Neuronal stem cell (in vitro differentiated cells): ENCODE data around the gene HOXA3.

Experiments
- DNase-seq: peaks from one replicate; pipeline ENCODE4 v3.0.0-alpha.2; 2013; ENCODE audit warnings: low spot score
- H2AFZ ChIP-seq: one replicate; pipeline ENCODE4 v1.6.1; 2013; ENCODE audit warnings: mild to moderate bottlenecking, low read length, inconsistent platforms
- H2AK5ac ChIP-seq: 2 replicates; pipeline ENCODE4 v1.6.1; 2013; ENCODE audit warnings: low read depth, mild to moderate bottlenecking, inconsistent platforms, low read length, moderate library complexity, mixed read lengths
- H2BK120ac ChIP-seq: 2 replicates; pipeline ENCODE4 v1.6.1; 2013; ENCODE audit warnings: low read depth, mild to moderate bottlenecking, inconsistent platforms, low read length, moderate library complexity, mixed read lengths
- H2BK12ac ChIP-seq: one replicate; pipeline ENCODE4 v1.6.1; 2013; ENCODE audit warnings: low read length, inconsistent platforms
- H2BK15ac ChIP-seq: 2 replicates; pipeline ENCODE4 v1.6.1; 2013; ENCODE audit warnings: mild to moderate bottlenecking, low read length, inconsistent platforms, mixed read lengths
- H2BK5ac ChIP-seq: one replicate; pipeline ENCODE4 v1.6.1; 2013; ENCODE audit warnings: inconsistent platforms, mild to moderate bottlenecking, low read length, moderate library complexity
- H3K14ac ChIP-seq: one replicate; pipeline ENCODE4 v1.6.1; 2013; ENCODE audit warnings: low read length, inconsistent platforms
- H3K18ac ChIP-seq: 2 replicates; pipeline ENCODE4 v1.6.1; 2013; ENCODE audit warnings: low read length, inconsistent platforms
- H3K23ac ChIP-seq: 2 replicates; pipeline ENCODE4 v1.6.1; 2013; ENCODE audit warnings: low read depth, mild to moderate bottlenecking, mixed read lengths, low read length, inconsistent platforms; ENCODE audit not compliant: poor library complexity
- H3K27ac ChIP-seq: replicated peaks from 3 replicates; pipeline ENCODE4 v1.5.1; 2013; ENCODE audit warnings: low read length, inconsistent platforms
- H3K27me3 ChIP-seq, 3 experiments: 2 replicates each; pipeline ENCODE4 v1.6.1; 2013; ENCODE audit warnings: low read length in 3 of 3, mild to moderate bottlenecking in 2 of 3, inconsistent platforms in 1 of 3, low read depth in 1 of 3, mixed read lengths in 1 of 3, moderate library complexity in 1 of 3; ENCODE audit not compliant: control insufficient read depth in 3 of 3, insufficient read depth in 3 of 3
- H3K36me3 ChIP-seq, 2 donors: replicated peaks in 1 of 2; 2 replicates each; pipeline ENCODE4 v1.6.1; 2013; ENCODE audit warnings: low read length in 2 of 2; ENCODE audit not compliant: control insufficient read depth in 2 of 2, insufficient read depth in 2 of 2
- H3K4ac ChIP-seq: 2 replicates; pipeline ENCODE4 v1.6.1; 2013; ENCODE audit warnings: inconsistent platforms, mild to moderate bottlenecking, low read length, moderate library complexity
- H3K4me1 ChIP-seq, 2 donors: 1 replicate in 1 of 2; 2 replicates in 1 of 2; pipeline ENCODE4 v1.6.1; 2013; ENCODE audit warnings: low read length in 2 of 2, low read depth in 1 of 2; ENCODE audit not compliant: control insufficient read depth in 2 of 2, insufficient read depth in 1 of 2
- H3K4me2 ChIP-seq: one replicate; pipeline ENCODE4 v1.6.1; 2013; ENCODE audit warnings: mild to moderate bottlenecking, low read length, inconsistent platforms; ENCODE audit not compliant: insufficient read depth, poor library complexity, severe bottlenecking
- H3K4me3 ChIP-seq, 2 donors: 2 replicates each; pipeline ENCODE4 v1.5.1; 2013; ENCODE audit warnings: low read length in 2 of 2, mild to moderate bottlenecking in 2 of 2, inconsistent platforms in 1 of 2, moderate library complexity in 1 of 2
- H3K79me1 ChIP-seq: one replicate; pipeline ENCODE4 v1.6.1; 2013; ENCODE audit warnings: low read depth, mild to moderate bottlenecking, inconsistent platforms, low read length, moderate library complexity
- H3K9ac ChIP-seq: one replicate; pipeline ENCODE4 v1.6.1; 2013; ENCODE audit warnings: mild to moderate bottlenecking, low read depth, low read length, inconsistent platforms; ENCODE audit not compliant: poor library complexity
- H3K9me3 ChIP-seq, 2 donors: replicated peaks in 1 of 2; 2 replicates each; pipeline versions ENCODE3 to v1.6.1; 2013; ENCODE audit warnings: low read length in 2 of 2, mild to moderate bottlenecking in 2 of 2, inconsistent platforms in 1 of 2, low read depth in 1 of 2, mixed read lengths in 1 of 2, moderate library complexity in 1 of 2; ENCODE audit not compliant: control insufficient read depth in 2 of 2, insufficient read depth in 1 of 2
- H4K8ac ChIP-seq: one replicate; pipeline ENCODE4 v1.6.1; 2013; ENCODE audit warnings: low read depth, mild to moderate bottlenecking, inconsistent platforms, low read length, moderate library complexity
- H4K91ac ChIP-seq: one replicate; pipeline ENCODE4 v1.6.1; 2013; ENCODE audit warnings: low read length, low read depth, mild to moderate bottlenecking, inconsistent platforms; ENCODE audit not compliant: poor library complexity
- WGBS, 2 donors: extraction: QIAGEN DNeasy Blood & Tissue Kit; methylation state at CpG; one replicate each; pipeline ENCODE4 v1.1.7; 2013; ENCODE audit warnings: missing lambda C conversion rate in 2 of 2, mixed read lengths in 1 of 2; ENCODE audit not compliant: insufficient read length in 2 of 2, insufficient replicate concordance in 1 of 2; ENCODE audit errors: extremely low coverage in 2 of 2; 5-methylcytosine and 5-hydroxymethylcytosine counted together

Gene HOXA3

GRCh38 chr7:27180431-27181420 lies 28.3 kb upstream of the HOXA3 start:
- no peak overlapping the region for H3K27ac ChIP-seq
- DNase-seq, result no peak
- no CpG with 5 or more reads among the region's 12 CpGs for WGBS, 2 donors
- peaks cover 59 to 99% (median 96%) of the 10 kb centered on the region in 3 experiments for H3K27me3 ChIP-seq
- H3K4ac ChIP-seq, result no peak overlapping the region
- no peak overlapping the region for H3K9ac ChIP-seq
- H3K79me1 ChIP-seq, result no peaks in the 10 kb centered on the region
- no peak overlapping the region for H2AFZ ChIP-seq
- H2BK12ac ChIP-seq, result no peak overlapping the region
- H3K9me3 ChIP-seq, result peaks cover 2 to 11% of the 10 kb centered on the region in 2 donors
- no peak overlapping the region for H3K23ac ChIP-seq
- H2BK5ac ChIP-seq, result no peak overlapping the region
- H2BK120ac ChIP-seq, result no peak overlapping the region
- H2AK5ac ChIP-seq, result no peak overlapping the region
- H4K8ac ChIP-seq, result no peak overlapping the region
- peaks cover 0 to 3% of the 10 kb centered on the region in 2 donors for H3K4me1 ChIP-seq
- no peak overlapping the region for H4K91ac ChIP-seq
- no peak overlapping the region for H3K14ac ChIP-seq
- no peak overlapping the region for H3K4me3 ChIP-seq
- H3K36me3 ChIP-seq, result no peaks in the 10 kb centered on the region
- no peak overlapping the region for H3K4me2 ChIP-seq
- no peak overlapping the region for H2BK15ac ChIP-seq
- H3K18ac ChIP-seq, result no peak overlapping the region

GRCh38 chr7:27179503-27180430 lies 27.4 kb upstream of the HOXA3 start:
- Histone ChIP-seq H2BK5ac (no peak overlapping the region), H2BK120ac (no peak overlapping the region), H2AK5ac (no peak overlapping the region), H3K4ac (no peak overlapping the region), H3K14ac (no peak overlapping the region), H3K4me3 (no peak overlapping the region), H2AFZ (peak overlapping the region; percentile 66), H3K27me3 (peaks cover 58 to 99% (median 96%) of the 10 kb centered on the region in 3 experiments), H3K36me3 (no peaks in the 10 kb centered on the region), H3K4me1 (peaks cover 0 to 3% of the 10 kb centered on the region in 2 donors), H2BK15ac (no peak overlapping the region), H4K91ac (no peak overlapping the region), H3K79me1 (no peaks in the 10 kb centered on the region), H2BK12ac (no peak overlapping the region), H4K8ac (no peak overlapping the region), H3K18ac (no peak overlapping the region), H3K23ac (peak overlapping the region; percentile 83), H3K9ac (no peak overlapping the region), H3K9me3 (peaks cover 2 to 10% of the 10 kb centered on the region in 2 donors), H3K4me2 (no peak overlapping the region), H3K27ac (no peak overlapping the region)
- WGBS, 2 donors, result no CpG with 5 or more reads among the region's 56 CpGs
- DNase-seq, result no peak

DNA sequence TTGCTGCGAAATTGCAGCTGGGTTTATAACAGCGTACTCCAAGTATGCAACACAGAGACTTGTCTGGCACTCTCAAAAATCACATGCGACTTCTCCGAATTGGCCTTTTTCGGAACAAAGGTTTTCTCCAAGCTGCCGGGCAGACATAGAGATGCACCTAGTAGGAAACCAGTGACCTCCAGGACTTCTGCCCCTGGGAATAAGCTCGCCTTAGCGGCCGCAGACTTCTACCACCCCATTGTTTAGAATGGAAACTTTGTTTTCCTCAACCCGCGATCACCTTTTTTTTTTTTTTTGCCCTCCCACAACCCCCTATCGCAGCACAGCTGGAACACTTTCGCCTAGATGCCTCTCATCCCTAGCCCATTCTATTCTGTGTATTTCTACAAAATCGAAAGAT lies 26.6 kb upstream of the HOXA3 start:
- Histone ChIP-seq H2BK15ac (no peak overlapping the region), H2BK120ac (no peak overlapping the region), H2BK5ac (no peak overlapping the region), H3K9me3 (peaks cover 2 to 14% of the 10 kb centered on the region in 2 donors), H2AK5ac (no peak overlapping the region), H3K36me3 (no peaks in the 10 kb centered on the region), H3K9ac (no peak overlapping the region), H3K14ac (no peak overlapping the region), H3K23ac (no peak overlapping the region), H4K8ac (no peak overlapping the region), H3K4me2 (no peak overlapping the region), H2AFZ (no peak overlapping the region), H4K91ac (no peak overlapping the region), H3K27ac (no peak overlapping the region), H3K4ac (no peak overlapping the region), H3K27me3 (peaks cover 60 to 99% (median 96%) of the 10 kb centered on the region in 3 experiments), H3K4me3 (no peak overlapping the region), H3K18ac (no peak overlapping the region), H2BK12ac (no peak overlapping the region), H3K4me1 (peaks cover 0 to 1% of the 10 kb centered on the region in 2 donors), H3K79me1 (no peaks in the 10 kb centered on the region)
- no CpG with 5 or more reads among the region's 14 CpGs for WGBS, 2 donors
- DNase-seq, result no peak
